Activated CD4-positive, alpha-beta T cell treated with anti-CD3 and anti-CD28 coated beads, Interleukin-10, Interleukin-2, amounts not matched to agents 100 ng/mL and 50 ng/mL, durations not matched to agents 16 hours and 8 hours (primary cell): ENCODE measurements around the gene GPANK1.

Source experiments
- DNase-seq: peaks from one replicate; pipeline ENCODE4 v3.0.0-alpha.2; 2020

The GPANK1 gene

DNA sequence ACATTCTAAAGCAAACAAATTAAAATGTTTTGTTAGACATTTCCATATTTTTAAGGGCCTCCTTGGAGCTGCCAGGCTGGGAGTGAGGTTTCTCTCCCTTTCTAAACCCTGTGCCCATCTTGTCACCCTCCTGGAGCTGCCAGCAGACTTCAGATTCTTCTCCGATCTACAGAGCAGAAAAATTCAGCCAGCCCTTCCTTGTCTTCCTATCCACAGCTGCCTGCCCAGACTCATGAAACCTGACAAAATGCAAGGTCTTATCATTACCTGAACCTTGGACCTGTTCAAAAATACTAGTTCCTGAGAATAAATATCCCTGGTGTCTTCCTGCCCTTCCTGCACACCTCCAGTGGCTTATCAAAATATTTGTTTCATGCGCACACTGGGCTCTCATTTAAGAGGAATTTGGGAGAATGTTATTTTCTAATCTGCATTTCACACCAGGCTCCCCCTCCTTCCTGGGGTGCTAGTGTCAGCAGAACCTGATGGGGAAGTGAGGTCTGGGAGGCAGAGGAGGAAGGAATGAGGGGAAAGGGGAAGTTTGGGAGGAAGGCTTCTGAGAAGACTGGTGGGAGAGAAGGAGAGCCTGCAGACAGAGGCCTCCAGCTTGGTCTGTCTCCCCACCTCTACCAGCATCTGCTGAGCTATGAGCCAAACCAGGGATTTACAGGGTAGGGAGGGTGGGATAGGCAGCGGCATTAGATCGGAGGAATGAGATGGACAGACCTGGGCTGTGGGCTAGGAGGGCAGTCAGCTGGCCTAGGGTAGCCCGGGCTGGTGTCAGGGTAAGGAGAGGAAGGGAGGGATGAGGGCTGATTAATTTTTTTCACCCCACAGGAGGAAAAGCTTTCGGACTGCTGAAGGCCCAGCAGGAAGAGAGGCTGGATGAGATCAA is 49.9 kb downstream of the GPANK1 start, which contains the start of gene AIF1:
Gene AIF1 (plus strand): TSS at position 551 of the 895 bp plus-strand sequence. CDS start 96 bp downstream, at position 647.
- no peak for DNase-seq

DNA sequence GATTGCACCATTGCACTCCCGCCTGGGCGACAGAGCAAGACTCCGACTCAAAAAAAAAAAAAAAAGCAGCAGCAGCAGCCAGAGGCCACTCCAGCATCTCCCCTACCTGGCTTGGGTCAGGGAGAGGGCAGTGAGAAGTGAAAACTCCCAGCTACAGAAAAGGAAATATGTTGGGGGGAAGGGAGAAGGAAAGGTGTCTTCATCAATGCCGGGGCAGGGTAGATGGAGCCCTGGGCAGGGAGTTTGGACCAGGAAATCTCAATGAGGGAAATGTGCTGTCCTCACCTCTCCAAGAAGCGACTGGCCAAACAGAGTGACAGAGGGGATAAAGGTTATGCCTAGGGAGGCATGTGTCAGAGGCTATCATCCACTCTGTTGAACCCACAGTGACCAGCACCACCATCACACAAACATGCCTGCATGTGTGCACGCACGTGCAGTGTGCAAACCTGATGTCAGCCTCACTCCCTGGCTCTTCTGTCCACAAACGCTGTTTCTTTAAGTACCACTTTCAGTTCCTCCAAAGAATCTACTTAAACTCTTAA is 50.6 kb downstream of the GPANK1 start:
- DNase-seq, result no peak
